Stimulated activated CD8-positive, alpha-beta memory T cell treated with anti-CD3 and anti-CD28 coated beads, Interleukin-7, amount 100 ng/mL, for 24 hours (primary cell): ENCODE data around the gene PLEKHA7.

ENCODE experiments used
- DNase-seq: peaks from one replicate; pipeline ENCODE4 v3.0.0-alpha.2; 2020; ENCODE audit warnings: low read depth

PLEKHA7 gene

DNA sequence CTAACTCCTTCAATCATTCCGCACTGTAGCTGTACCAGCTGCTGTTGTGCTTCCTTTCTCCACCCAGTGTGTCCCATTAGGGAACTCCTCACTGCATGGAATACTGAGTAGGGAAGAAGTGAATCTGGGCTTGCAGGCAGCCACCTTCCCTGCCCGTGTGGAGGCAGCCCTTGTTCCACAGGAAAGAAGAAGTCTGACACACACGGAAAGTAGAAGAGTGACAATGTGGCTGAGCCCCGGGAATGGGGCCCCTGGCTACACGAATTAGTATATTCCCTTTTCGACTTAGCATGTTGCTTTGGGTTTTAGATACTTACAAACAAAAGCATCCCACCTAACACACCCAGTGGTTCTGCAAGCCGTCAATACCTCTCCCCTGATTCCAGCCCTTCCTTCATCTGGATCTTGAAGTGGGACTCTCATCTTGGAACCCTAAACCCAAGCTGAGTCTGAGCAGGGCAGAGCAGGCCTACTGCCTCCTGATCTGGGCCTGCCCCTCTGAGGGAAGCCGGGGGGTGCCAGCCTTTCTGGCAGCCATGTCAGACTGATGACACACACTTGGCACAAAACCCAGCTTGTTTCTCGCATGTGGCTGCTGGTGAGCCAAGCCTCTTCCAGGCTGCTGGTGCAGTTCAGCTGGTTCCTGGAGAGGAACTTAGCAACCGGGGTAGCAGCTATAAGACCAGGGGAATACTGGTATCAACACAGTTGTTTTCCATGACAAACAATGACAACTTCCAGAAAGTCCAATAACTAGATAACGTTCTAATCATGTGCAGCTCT is 204.1 kb downstream of the PLEKHA7 start:
- DNase-seq: no peak

DNA sequence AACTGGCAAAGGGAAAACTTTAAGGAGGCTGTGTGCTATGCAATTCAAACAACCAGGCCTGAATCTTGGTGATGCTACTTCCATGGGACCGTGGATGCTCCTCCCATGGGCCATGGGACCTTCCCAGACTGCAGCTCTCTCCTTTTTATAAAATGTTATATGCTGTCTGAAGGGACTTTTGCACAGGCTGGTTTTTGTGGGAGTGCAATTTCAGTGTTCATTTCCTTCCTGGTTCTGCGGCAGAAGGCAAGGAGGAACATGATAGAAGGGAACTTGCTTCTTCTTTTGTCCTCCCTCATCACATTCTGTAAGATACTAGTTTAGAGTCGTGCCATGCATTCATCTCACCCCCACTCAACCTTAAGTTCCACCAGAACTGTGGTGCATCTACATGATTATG is 206.9 kb downstream of the PLEKHA7 start:
- no peak for DNase-seq

DNA sequence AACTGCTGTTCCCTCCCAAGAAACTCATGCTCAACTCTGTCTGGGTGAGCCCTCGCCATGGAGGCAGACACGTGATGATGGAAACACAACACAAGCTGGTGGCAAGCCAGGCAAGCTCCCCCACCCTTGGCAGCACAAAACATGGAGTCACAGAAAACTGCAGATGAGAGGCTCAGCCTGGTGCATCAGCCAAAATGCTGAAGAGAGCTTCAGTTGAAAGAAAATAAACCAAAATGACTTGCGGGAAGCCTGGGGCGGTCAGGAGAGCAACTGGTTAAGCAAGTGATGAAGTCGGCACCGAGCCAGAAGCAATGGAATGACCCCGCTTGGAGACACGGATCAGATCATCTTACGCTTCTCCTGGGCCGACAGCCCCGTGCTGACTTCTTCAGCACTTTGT is 207.4 kb downstream of the PLEKHA7 start:
- DNase-seq: no peak

DNA sequence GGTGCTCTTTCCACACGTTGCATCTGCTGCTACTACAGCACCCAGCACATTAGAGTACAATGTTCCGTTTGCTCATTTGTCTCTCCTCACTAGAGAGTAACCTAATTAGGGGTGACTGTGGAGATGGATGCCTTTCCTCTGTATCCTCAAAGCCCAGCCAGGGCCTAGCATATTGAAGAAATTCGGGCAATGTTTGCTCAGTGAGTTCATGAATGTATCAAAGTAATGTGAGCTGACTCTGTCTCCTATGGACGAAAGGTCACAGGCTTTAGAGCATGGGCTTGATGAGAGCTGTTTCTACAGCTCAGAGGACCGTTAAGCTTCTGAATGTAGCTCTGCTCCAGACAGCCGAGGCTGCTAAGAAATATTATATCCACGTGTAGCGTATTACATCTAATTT is 208.3 kb downstream of the PLEKHA7 start:
- no peak for DNase-seq

DNA sequence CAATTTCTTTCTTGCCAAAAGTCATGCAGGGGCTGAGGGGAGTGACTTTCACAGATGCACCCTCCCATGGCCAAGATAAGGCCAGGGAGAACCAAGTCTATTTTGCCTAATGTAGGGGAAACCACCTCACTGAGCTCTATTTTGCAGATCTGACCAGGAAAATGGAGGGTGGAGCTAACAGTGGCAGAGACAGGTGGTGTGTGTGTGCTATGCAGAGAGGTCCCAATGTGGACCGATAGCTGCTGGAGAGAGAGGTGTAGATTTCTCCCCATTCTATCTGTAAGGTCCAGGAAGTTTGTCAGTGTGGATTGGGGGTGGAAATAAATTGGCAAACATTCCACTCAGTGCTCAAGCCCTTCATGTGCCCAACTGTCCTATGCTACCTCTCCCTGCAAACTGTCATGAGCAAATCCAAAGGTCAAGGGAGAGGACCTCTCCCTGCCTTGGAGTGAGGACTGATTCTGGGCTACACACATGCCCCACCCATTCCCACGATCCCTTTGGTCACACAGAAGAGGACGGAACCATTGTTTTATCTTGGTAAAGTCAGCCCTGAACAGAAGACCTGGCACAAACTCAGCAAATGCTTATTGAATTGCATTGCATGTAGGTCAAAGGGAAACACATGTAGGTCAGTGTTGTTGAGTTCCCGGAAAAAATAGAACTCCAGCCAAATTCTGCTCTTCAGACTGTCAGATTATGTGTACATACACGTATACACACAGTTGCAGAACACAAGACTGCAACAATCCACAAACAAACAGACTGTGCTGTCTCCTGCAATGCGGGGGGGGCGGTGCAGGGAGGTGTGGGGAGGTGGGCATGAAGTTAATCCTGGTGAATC is 209.9 kb downstream of the PLEKHA7 start:
- DNase-seq: no peak

DNA sequence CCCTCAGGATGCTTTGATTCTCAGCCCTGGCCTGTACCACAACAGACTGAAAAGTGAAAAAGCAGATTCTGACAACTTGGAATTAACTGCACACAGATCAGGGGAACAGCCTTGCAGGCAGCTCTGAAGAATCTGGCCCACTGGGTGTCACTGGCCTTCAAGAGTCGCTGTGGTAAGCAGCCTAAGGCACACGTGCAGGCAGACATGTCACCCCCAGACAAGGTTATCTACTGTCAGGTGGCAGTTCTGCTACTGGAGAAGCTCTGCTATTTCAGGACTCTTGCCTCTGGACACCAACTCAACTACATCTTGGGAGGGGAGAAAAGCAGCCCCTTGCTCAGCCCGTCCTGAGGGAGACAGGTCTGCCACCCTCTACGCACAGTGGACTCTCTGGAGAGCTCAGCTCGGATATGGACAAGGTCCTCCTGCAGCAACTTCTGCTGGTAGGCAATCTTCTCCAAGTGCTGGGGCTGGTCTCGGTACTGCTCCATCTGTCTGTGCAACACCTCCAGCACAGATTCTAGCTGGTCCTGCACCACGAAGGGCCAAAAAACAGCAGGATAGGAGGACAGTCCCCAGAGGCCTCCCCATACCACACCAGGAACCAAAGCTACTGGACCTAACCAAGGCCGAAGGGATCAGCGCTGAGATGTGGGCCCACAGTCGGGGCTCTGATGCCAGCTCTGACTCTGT is 212.8 kb downstream of the PLEKHA7 start:
- DNase-seq: no peak

DNA sequence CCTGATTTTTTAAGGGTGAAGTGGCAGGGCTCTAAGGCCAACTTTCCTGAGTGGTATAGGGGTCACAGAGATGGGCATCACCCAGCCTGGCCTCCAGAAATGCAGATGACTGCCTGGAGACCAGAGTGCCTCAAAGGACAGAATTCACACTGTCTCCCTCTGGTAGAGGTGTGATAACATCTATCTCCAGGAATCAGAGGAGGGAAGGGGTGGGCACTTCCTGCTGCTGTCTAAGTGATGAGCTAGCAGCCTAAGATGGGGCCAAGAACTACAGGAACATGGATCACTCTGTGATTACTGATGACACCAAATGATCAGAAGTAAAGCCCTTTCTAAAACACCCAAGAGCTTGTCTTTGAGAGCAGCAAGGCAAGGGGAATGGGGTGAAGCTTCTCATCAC is 213.8 kb downstream of the PLEKHA7 start:
- DNase-seq: no peak

DNA sequence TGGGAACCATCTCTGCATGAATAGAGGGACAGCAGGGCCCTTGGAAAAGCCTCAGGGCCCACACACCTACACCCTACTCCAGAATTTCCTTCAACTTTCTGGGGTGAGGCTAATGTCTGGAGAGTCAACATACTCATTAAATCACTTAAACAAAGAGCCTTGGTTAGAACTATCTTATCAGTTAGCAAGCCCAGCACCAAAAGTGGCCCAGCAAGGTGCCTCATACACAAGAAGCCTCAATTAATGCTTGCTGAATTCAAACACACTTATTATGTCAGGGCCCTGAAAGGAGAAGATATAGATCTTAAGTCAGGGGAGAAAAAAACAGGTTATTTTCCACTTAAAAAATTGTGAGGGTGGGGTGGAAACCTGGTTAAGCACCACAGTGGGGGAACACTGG is 214.3 kb downstream of the PLEKHA7 start:
- DNase-seq: no peak

DNA sequence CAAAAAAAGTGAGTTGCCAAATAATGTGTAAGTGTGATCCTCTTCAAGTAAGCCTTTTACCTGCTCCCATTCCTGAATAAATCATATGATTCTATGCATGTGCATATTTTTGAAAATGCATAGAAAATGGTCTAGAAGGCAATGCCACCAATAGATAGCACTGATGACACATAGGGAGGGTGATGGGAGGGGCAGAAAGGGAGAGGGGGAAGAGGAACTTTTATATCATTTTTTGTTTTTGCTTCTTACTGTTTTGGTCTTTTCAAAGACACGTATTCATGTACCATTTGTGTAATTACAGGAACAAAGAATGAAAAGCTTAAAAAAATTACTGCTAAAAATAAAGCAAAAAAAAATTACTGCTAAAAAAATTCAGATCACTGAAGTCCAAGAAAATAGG is 215.0 kb downstream of the PLEKHA7 start:
- DNase-seq: no peak

DNA sequence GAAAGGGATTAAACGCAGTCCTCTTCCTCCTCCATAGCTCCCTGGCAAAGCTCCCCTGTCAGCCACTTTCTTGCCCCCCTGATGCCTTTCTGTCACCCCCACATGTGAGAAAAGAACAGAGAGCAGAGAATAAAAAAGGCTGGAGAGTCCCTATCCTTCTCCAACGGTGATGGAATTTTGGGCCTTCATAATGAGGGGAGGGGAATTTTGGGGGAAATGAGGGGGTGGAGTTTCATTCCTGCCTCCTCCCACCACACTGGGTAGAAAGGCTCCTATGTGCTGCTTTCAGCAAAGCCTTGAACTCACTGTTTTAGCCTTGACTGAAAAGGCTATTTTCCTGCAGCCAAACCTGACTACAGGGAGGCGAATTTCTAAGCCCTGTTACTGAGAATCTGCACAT is 216.4 kb downstream of the PLEKHA7 start:
- no peak for DNase-seq

DNA sequence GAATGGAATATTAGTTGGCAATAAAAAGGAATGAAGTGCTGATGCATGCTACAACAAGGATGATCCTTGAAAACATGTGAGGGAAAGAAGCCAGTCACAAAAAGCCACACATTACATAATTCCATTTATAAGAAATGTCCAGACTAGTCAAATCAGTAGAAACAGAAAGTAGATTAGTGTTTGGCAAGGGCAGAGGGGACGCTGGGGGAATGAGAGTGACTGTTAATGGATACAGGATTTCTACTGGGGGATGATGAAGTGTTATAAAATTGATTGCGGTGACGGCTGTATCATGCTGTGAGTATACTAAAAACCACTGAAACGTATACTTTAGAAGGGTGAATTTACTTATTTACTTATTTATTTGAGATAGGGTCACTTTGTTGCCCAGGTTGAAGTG is 217.9 kb downstream of the PLEKHA7 start:
- no peak for DNase-seq

DNA sequence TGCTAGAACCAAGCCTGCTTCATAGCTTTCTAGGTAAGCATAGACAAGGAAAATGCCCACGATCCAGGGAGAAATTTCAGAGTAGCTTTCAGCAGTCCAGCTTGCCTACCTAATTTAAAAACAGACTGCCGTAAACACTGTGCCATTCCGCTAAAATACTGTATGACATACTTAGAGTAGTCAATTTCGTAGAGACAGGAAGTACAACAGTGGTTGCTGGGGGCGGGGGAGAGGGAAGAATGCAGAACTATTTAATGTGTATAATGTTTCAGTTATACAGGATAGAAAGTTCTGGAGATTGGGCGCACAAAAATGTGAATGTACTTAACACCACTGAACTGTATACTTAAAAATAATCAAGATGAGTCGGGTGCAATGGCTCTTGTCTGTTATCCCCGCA is 219.1 kb downstream of the PLEKHA7 start:
- DNase-seq: no peak

DNA sequence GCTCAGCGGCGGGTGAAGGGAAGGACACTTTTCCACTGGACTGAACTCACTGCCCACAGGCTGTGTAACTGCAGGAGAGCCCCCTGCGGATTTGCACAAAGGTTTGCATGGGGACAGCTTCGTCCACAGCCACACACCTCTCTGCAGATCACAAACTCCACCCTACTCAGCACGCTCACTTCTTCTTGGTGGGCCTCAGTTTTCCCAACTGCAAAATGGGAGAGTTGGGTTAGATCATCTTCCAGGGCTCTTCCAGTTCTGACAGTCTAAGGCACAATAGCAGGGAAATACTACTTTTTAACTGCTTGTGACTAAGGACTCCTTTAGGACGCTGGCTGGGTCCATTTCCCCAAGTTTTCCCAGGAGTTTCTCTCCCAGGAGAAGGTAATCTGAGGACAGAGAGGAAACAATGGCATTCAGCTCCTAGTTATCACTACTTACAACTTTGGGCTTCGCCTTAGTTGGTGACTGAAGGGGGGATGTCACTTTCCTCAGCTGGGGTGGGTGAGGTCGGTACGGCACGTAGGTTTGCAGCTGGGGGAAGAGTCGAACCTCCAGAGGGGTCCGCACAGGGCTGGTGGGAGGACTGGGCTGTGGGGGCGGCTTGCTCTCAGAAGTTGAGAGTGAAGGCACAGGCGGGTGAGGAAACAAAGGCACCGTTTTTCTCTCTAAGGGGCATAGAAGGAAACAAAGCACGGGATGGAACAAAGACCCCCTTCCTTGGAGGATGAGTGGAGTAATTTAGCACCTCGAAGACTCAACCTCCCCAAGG is 220.0 kb downstream of the PLEKHA7 start:
- no peak for DNase-seq

DNA sequence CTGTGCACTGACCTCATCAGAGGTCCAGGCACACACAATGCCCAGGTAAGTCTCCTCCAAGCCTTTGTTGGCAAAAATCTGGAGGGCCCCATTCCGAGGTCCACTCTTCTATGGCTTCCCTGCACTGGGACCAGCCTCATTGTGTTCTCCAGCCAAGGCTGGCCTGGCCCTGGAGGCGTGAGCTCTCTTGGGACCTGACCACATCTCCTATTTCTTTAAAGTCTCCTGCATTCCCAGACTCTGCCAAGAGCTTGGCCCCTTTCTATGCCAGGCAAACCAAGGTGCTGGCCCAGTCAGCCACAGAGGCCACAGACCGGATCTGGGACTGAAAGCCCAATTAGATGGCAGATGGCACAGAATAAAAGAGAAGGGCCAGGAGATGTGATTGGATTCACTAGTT is 220.7 kb downstream of the PLEKHA7 start:
- no peak for DNase-seq

DNA sequence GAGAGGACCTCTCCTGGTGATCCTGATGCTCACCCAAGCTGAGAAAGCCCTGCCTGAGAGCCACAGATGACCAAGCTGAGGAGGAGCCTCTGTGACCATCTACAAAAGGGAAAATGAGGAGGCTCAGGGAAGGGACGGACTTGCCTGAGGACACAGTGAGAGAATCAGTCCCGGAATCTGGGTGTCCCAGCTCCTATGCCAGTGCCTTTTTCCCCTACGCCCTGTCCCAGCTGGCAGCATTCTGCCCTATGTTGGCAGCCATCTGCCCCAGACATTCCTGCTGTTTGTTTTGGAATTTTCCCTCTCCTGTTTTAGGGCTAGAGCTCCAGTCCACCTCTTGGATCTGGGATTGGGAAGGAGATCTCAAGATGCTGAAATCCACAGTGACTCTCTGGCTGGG is 221.2 kb downstream of the PLEKHA7 start:
- DNase-seq: no peak

DNA sequence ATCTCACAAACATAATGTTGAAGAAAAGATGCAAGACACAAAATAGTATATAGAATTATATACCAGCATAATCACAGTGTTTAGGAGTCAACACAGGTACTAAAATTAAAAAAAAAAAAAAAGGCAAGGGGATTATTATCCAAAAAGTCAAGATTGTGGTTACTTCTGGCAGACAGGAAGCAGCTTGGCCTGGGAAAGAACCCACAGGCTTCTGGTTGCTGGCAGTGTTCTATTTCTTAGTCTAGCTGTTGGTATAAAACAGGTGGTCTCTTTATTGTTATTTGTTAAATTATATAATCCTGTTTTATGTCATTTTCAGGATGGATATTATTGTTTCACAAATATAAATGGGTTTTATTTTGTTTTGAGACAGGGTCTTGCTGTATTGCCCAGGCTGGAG is 221.8 kb downstream of the PLEKHA7 start:
- no peak for DNase-seq

DNA sequence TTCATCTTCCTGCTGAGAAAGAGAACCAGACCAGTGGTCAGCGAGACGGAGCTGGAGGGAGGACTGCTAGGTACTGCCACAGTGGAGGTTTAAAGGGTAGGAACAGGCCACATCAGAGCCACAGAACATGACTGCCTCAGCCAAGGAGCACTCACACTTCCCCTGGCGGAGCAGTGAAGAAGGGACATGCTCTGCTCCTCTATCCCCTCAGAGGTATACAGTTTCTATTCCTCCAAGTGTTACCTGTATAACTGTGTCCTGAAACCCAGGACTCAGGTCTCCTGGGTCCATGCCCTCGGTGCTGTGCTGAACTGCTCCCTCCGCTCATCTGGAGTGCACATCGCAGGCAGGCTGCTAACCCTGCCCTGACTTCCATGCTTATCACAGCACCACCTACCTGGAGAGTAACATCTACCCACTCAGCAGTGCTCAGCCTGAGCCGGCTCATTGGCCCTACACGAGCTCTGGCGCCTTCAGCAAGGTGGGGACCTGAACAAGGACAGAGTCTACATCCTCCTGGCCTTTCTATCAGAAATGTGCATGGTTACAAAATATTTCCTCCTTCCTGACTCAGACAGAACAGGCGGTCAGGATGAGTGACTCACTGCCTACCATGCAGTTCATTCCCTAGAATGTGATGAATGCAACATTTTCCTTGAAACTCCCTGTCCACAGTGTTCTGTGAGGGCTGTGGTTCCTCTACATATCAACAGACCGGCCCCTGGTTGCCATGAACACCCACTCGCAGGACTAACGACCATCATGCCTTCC is 222.8 kb downstream of the PLEKHA7 start:
- DNase-seq: no peak

DNA sequence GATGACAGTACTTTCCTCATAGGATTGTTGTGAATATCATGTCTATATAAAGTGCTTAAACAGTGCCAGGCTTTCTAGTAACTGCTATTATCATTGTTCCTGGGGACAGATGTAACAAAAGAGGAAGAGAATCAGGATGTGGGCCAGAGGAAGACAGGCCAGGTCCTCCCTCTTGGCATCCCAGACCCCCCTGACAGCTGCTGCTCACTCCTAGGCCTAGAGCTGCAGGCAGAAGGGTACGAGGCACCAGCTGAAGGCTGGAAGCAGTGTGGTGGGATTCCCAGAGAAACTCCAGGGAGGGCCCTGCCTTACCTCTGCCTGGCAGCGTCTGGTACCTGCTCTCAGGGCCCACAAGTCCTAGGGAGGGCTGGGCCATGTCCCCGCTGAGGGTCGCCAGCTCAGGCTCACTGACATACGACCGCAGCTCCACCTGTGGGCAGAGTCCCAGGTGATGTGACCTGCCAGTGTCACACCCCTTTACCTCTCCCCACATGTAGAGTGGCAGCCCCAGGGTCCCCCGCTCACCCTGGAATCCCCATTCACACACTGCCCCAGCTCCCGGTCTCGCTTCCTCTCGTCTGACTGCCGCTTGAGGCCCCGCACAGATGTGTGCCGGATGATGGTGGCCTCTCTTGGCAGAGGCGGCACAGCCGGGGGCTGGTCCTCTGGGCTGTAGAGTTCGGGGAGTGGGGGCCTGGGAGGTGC is 223.6 kb downstream of the PLEKHA7 start:
- DNase-seq: no peak

DNA sequence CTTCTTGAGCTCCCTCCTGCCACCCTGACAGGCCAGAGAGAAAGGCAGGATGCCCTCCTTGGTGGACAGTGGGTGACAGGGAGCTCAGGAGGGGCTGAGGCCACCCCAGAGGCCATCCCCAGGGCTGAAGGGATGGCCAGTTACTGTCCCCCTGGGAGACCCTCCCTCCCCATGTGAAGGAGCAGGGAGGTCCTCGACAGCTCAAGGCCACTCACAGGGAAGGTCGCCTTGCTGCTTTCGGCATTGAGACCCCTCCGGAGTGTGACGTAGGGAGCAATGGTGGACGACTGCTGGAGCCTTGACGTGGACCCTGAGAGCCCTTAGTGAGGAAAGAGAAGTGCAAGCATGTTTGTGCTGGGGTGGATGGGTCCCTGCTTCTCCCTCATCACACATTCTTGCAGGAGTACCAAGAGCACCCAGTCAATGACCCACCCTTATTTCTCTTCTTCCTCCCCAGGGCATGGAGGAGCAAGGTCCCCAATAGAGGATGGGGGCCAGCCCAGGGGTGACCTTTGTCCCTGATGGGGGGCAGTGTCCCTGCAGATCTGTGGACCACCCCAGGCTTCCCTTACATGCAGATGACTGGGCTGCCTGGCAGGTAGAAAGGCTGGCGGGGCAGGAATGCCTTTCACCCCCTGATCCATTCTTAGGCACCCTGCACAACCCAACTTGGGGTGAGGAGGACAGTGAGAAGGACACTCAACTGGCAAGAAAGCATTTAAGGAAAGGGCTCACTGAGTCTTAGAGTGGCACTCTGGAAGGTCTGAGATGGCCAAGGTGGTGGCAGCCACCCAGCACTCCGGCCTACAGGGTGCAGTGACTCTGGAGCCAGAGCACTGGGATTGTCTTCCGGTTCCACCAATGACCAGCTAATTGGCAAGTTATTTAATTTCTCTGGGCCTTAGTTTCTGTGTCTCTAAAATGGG is 224.4 kb downstream of the PLEKHA7 start:
- DNase-seq: no peak

DNA sequence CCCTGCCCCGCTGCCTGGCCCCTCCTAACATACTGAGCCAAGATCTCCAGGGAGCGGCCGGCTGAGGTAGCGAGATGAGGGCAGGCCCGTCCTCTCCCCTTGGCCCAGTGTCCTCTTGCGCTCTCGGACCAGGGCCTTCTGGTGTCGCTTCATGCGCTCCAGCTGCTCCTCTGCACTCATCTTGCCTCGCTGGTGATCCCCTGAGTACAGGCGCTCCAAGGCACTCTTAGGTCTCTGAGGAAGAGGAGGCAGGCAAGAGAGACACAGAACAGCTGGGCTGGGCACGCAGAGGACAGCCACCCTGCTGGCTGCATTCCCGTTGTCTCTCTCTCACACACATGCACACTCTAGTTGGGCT is 225.2 kb downstream of the PLEKHA7 start:
- DNase-seq: no peak
